Peyer's patch (tissue), 4 donors: ENCODE data around the gene CHST3. TPM values are rescaled to one million over a fixed set of nuclear protein-coding genes. Genes with fewer than 3 reads are reported as not detected.

Source experiments
- DNase-seq, 3 donors: peaks; one replicate each; pipeline ENCODE4 v3.0.0-alpha.2; 2017 to 2019
- H3K27ac ChIP-seq, 4 donors: fragments of 200-600 bp; sonication (generic); one replicate each; pipeline ENCODE4 v1.5.1; 2016 to 2019
- H3K27me3 ChIP-seq, 2 donors: fragments of 200-600 bp; sonication (generic); one replicate each; pipeline ENCODE4 v1.5.1; 2019
- H3K36me3 ChIP-seq, 3 donors: fragments of 200-600 bp; sonication (generic); one replicate each; pipeline ENCODE4 v1.5.1; 2016 to 2019
- H3K4me1 ChIP-seq, 4 donors: fragments of 200-600 bp; sonication (generic); one replicate each; pipeline ENCODE4 v1.5.1; 2016 to 2019
- H3K4me3 ChIP-seq, 4 donors: fragments of 200-600 bp; sonication (generic); 1 replicate in 3 of 4; 2 replicates in 1 of 4; pipeline ENCODE4 v1.5.1; 2016 to 2019; ENCODE audit warnings: mild to moderate bottlenecking in 1 of 4
- H3K9me3 ChIP-seq, 4 donors: fragments of 200-600 bp; sonication (generic); one replicate each; pipeline ENCODE4 v1.5.1; 2016 to 2019; ENCODE audit warnings: mild to moderate bottlenecking in 1 of 4
- CTCF ChIP-seq, 6 experiments: fragments of 450-650 bp in 4 of 6; fragments of 200-600 bp in 2 of 6; sonication (generic) in 1 of 6; IDR thresholded peaks; one replicate each; pipeline ENCODE4 v1.5.1; 2017 to 2019; ENCODE audit warnings: antibody characterized with exemption in 6 of 6, mild to moderate bottlenecking in 3 of 6, moderate library complexity in 1 of 6
- POLR2A ChIP-seq, 2 donors: fragments of 450-650 bp; IDR thresholded peaks; one replicate each; pipeline ENCODE4 v1.5.1; 2017; ENCODE audit warnings: antibody characterized with exemption in 2 of 2, mild to moderate bottlenecking in 2 of 2, moderate library complexity in 2 of 2
- total RNA-seq, 4 donors: library from RNA; depleted of rRNA; stranded (reverse); fragments of >200 nt; gene quantifications; one replicate each; pipeline ENCODE4 v1.1.0, GENCODE V29; 2016

The CHST3 gene
- total RNA-seq, 4 donors from 2014 or later: 0.88 to 9.1 (median 3.0) TPM

GRCh38 chr10:71998840-71999194, 34.6 kb downstream of the CHST3 start:
- Histone ChIP-seq H3K4me1 (peaks cover 0 to 28% (median 0%) of the 10 kb centered on the region in 4 donors), H3K9me3 (no peaks in the 10 kb centered on the region), H3K36me3 (no peaks in the 10 kb centered on the region), H3K4me3 (no peak overlapping the region), H3K27ac (peak overlapping the region; percentile 48 to 85 (median 59)), H3K27me3 (no peaks in the 10 kb centered on the region)
- no peak for TF ChIP-seq POLR2A (IDR thresholded peaks at IDR 0.05)
- no peak for TF ChIP-seq CTCF (IDR thresholded peaks at IDR 0.05)
- DNase-seq: peak in 1 of 3 donors; percentile 60

- H3K27me3 ChIP-seq: no peaks in the 10 kb centered on the region
- H3K36me3 ChIP-seq: no peaks in the 10 kb centered on the region
- peak overlapping the region; percentile 48 to 85 (median 59) for H3K27ac ChIP-seq
- no peak overlapping the region for H3K4me3 ChIP-seq
- H3K4me1 ChIP-seq: peaks cover 0 to 28% (median 0%) of the 10 kb centered on the region in 4 donors
- TF ChIP-seq CTCF (IDR thresholded peaks at IDR 0.05): no peak
- no peak for TF ChIP-seq POLR2A (IDR thresholded peaks at IDR 0.05)
- DNase-seq: peak in 1 of 3 donors; percentile 62
- no peaks in the 10 kb centered on the region for H3K9me3 ChIP-seq
Observed at GRCh38 chr10:71999360-72000072, 35.3 kb downstream of the CHST3 start.

- Histone ChIP-seq H3K4me1 (peaks cover 0 to 28% (median 0%) of the 10 kb centered on the region in 4 donors), H3K27me3 (no peaks in the 10 kb centered on the region), H3K36me3 (no peaks in the 10 kb centered on the region), H3K4me3 (no peak overlapping the region), H3K27ac (peak overlapping the region in 3 of 4 donors; percentile 52 to 85 (median 66)), H3K9me3 (no peaks in the 10 kb centered on the region)
- no peak for TF ChIP-seq CTCF (IDR thresholded peaks at IDR 0.05)
- TF ChIP-seq POLR2A (IDR thresholded peaks at IDR 0.05): no peak
- no peak for DNase-seq
Observed at GRCh38 chr10:72000073-72001032, 36.2 kb downstream of the CHST3 start.

- no peaks in the 10 kb centered on the region for H3K27me3 ChIP-seq
- no peak overlapping the region for H3K4me3 ChIP-seq
- no peaks in the 10 kb centered on the region for H3K9me3 ChIP-seq
- H3K27ac ChIP-seq: peak overlapping the region in 1 of 4 donors; percentile 22
- no peak for DNase-seq
- H3K4me1 ChIP-seq: peaks cover 0 to 28% (median 0%) of the 10 kb centered on the region in 4 donors
- TF ChIP-seq CTCF (IDR thresholded peaks at IDR 0.05) (no peak), POLR2A (IDR thresholded peaks at IDR 0.05) (no peak)
- no peaks in the 10 kb centered on the region for H3K36me3 ChIP-seq
Observed at GRCh38 chr10:72001033-72001395, 36.8 kb downstream of the CHST3 start.

- Histone ChIP-seq H3K4me3 (no peak overlapping the region), H3K27me3 (no peaks in the 10 kb centered on the region), H3K4me1 (peaks cover 0 to 35% (median 0%) of the 10 kb centered on the region in 4 donors), H3K9me3 (no peaks in the 10 kb centered on the region), H3K27ac (no peak overlapping the region), H3K36me3 (no peaks in the 10 kb centered on the region)
- TF ChIP-seq CTCF (IDR thresholded peaks at IDR 0.05): no peak
- DNase-seq: no peak
Observed at GRCh38 chr10:72002354-72003295, 38.4 kb downstream of the CHST3 start.
